Heart right ventricle (tissue), 16 donors: Measurements from ENCODE around the gene VWA5B1. TPM values are rescaled to one million over a fixed set of nuclear protein-coding genes. Genes with fewer than 3 reads are reported as not detected.

Experiments
- ATAC-seq, 8 donors: fragments of 200-7000 bp; cut with Tn5 transposase; one replicate each; pipeline ENCODE4 v1.9.1; 2020; ENCODE audit warnings: mild to moderate bottlenecking in 8 of 8, moderate library complexity in 8 of 8, moderate number of reproducible peaks in 1 of 8
- DNase-seq, 2 donors: peaks; one replicate each; pipeline ENCODE4 v3.0.0-alpha.2; 2020
- H3K27ac ChIP-seq, 10 donors: fragments of 200-600 bp; sonication (generic) in 2 of 10; one replicate each; pipeline versions ENCODE4 v1.5.0 to v1.8.0; 2020 to 2022; ENCODE audit warnings: mild to moderate bottlenecking in 3 of 10
- H3K27me3 ChIP-seq, 7 donors: fragments of 200-600 bp; one replicate each; pipeline ENCODE4 v1.8.0; 2021 to 2022; ENCODE audit warnings: mild to moderate bottlenecking in 2 of 7
- H3K36me3 ChIP-seq, 9 donors: fragments of 200-600 bp; sonication (generic) in 1 of 9; one replicate each; pipeline versions ENCODE4 v1.5.0 to v1.8.0; 2020 to 2022; ENCODE audit warnings: mild to moderate bottlenecking in 2 of 9
- H3K4me1 ChIP-seq, 9 donors: fragments of 200-600 bp; sonication (generic) in 1 of 9; one replicate each; pipeline versions ENCODE4 v1.5.0 to v1.8.0; 2020 to 2022; ENCODE audit warnings: mild to moderate bottlenecking in 4 of 9
- H3K4me3 ChIP-seq, 10 donors: fragments of 200-600 bp; sonication (generic) in 2 of 10; one replicate each; pipeline versions ENCODE4 v1.5.0 to v1.8.0; 2020 to 2022; ENCODE audit warnings: mild to moderate bottlenecking in 7 of 10, moderate library complexity in 2 of 10
- H3K9me3 ChIP-seq, 11 donors: fragments of 200-600 bp in 10 of 11; sonication (generic) in 2 of 11; one replicate each; pipeline versions ENCODE4 v1.5.0 to v1.8.0; 2013 to 2022; ENCODE audit warnings: mild to moderate bottlenecking in 2 of 11, control low read depth in 1 of 11, moderate library complexity in 1 of 11
- CTCF ChIP-seq, 9 donors: fragments of 200-600 bp; sonication (generic) in 2 of 9; IDR thresholded peaks; one replicate each; pipeline versions ENCODE4 v1.5.0 to v1.8.0; 2021 to 2022; ENCODE audit warnings: antibody characterized with exemption in 9 of 9, mild to moderate bottlenecking in 5 of 9, moderate library complexity in 1 of 9
- WGBS, 2 donors: extraction: QIAGEN DNeasy Blood & Tissue Kit; methylation state at CpG; one replicate each; pipeline ENCODE4 v1.1.7; 2013; ENCODE audit warnings: inconsistent platforms in 1 of 2; 5-methylcytosine and 5-hydroxymethylcytosine counted together
- intact Hi-C, 10 donors: fragments of 100-400 bp; cut with DNase I; formaldehyde crosslinking; loops; one replicate each; pipeline versions ENCODE4 v1.11.1 to v1.14.2; 2022
- polyA plus RNA-seq, 2 donors: library from polyadenylated mRNA; stranded (reverse); fragments of 200-250 nt; gene quantifications; one replicate each; pipeline ENCODE4 v1.2.3, GENCODE V29; 2013
- total RNA-seq, 10 donors: library from RNA; stranded (reverse); fragmentation: NEBNext Ultra II Directional in 3 of 10; extraction: Animal tissue kit (Norgen Biotek cat#: 25700) in 3 of 10; gene quantifications; one replicate each; pipeline versions ENCODE4 v1.2.1 to v1.2.4, GENCODE V29; 2021 to 2023
- donor health status: Arrhythmogenic right ventricular cardiomyopathy.
- donor health status: ischemic (EF 13 %, LVEDD 7.1; RV severe dilation, severe dysfunction).
- donor health status: healthy with polysubstance abuse.
- donor health status: DM: no; HTN: yes; CAD: no.
- donor health status: DM: no; HTN: no; CAD: no.
- donor health status: ischemic (EF 25% LVEDD 6.9; RV normal size, moderate dysfunction).
- donor health status: ischemic (EF 25% LVEDD 5.7; RV mildly dilated, moderate dysfunction).
- donor health status: healthy.
- donor health status: DM: yes; HTN: yes; CAD: no.
- donor health status: Ischemic cardiomyopathy.
- donor health status: ischemic (EF 35%, LVEDD 5.7; RV mildly dilated, moderate dysfunction).
- donor health status: nonischemic (EF 11% LVEDD 7.7; RV severe dilation, severe dysfunction).
- donor health status: DM: yes; HTN: yes; CAD: no.
- donor health status: PGD.
- donor health status: ischemic (EF 29% LVEDD 5.4; RV normal size, mild dysfunction).
- donor health status: nonischemic (EF 23%, LVEDD 6.1; RV moderate dilation, normal function).

The VWA5B1 gene
- total and polyA plus RNA-seq, 12 donors, result 0.03 to 1.2 (median 0.18) TPM; not detected in 9

- no peak for DNase-seq
- Histone ChIP-seq H3K4me1 (peaks cover 0 to 17% (median 10%) of the 10 kb centered on the region in 9 donors), H3K36me3 (no peaks in the 10 kb centered on the region), H3K9me3 (no peaks in the 10 kb centered on the region), H3K27me3 (peaks cover 0 to 7% (median 0%) of the 10 kb centered on the region in 7 donors), H3K4me3 (no peak overlapping the region), H3K27ac (no peak overlapping the region)
- intact Hi-C loops, result no loop called here
- no peak for ATAC-seq
- no peak for TF ChIP-seq CTCF (IDR thresholded peaks at IDR 0.05)
- 64 to 69% methylated on average over 7 of the region's 7 CpGs for WGBS, 2 donors
Observed at GRCh38 chr1:20328201-20328600, 37.5 kb downstream of the VWA5B1 start.

- no peaks in the 10 kb centered on the region for H3K36me3 ChIP-seq
- 78 to 81% methylated on average over 14 of the region's 14 CpGs for WGBS, 2 donors
- intact Hi-C loops, result no loop called here
- DNase-seq (no peak), ATAC-seq (no peak)
- no peak overlapping the region for H3K4me3 ChIP-seq
- H3K4me1 ChIP-seq, result peaks cover 0 to 14% (median 9%) of the 10 kb centered on the region in 9 donors
- no peaks in the 10 kb centered on the region for H3K9me3 ChIP-seq
- H3K27me3 ChIP-seq, result peaks cover 0 to 6% (median 0%) of the 10 kb centered on the region in 7 donors
- peak in 2 of 9 donors; percentile 18 for TF ChIP-seq CTCF (IDR thresholded peaks at IDR 0.05)
- no peak overlapping the region for H3K27ac ChIP-seq
Observed at GRCh38 chr1:20329793-20330542, 39.3 kb downstream of the VWA5B1 start.

GRCh38 chr1:20334103-20334502 is 43.4 kb downstream of the VWA5B1 start:
- Histone ChIP-seq H3K36me3 (no peaks in the 10 kb centered on the region), H3K27me3 (peaks cover 0 to 21% (median 3%) of the 10 kb centered on the region in 7 donors), H3K9me3 (no peaks in the 10 kb centered on the region), H3K4me3 (no peak overlapping the region), H3K27ac (no peak overlapping the region), H3K4me1 (no peaks in the 10 kb centered on the region)
- TF ChIP-seq CTCF (IDR thresholded peaks at IDR 0.05), result no peak
- WGBS, 2 donors, result 82 to 86% methylated on average over 5 of the region's 5 CpGs
- intact Hi-C loops, result no loop called here
- ATAC-seq (no peak), DNase-seq (no peak)

GRCh38 chr1:20336105-20336605 is 45.5 kb downstream of the VWA5B1 start:
- intact Hi-C loops, result no loop called here
- peaks cover 0 to 15% (median 5%) of the 10 kb centered on the region in 7 donors for H3K27me3 ChIP-seq
- no peaks in the 10 kb centered on the region for H3K4me1 ChIP-seq
- DNase-seq (no peak), ATAC-seq (no peak)
- H3K27ac ChIP-seq, result no peak overlapping the region
- H3K4me3 ChIP-seq, result no peak overlapping the region
- TF ChIP-seq CTCF (IDR thresholded peaks at IDR 0.05), result no peak
- no peaks in the 10 kb centered on the region for H3K9me3 ChIP-seq
- no peaks in the 10 kb centered on the region for H3K36me3 ChIP-seq
- 79 to 85% methylated on average over 13 of the region's 13 CpGs for WGBS, 2 donors
